ENCODE measurements around the gene FIBCD1. TPM values are rescaled to one million over a fixed set of nuclear protein-coding genes. Genes with fewer than 3 reads are reported as not detected.

Gene FIBCD1
- total RNA-seq, 1 donor from 2014 or later, result not detected

- no peak for TF ChIP-seq CTCF (IDR thresholded peaks at IDR 0.05)
- intact Hi-C loops (cut with DNase I), result no loop called here
- H3K27ac ChIP-seq, result peak overlapping the region; percentile 77 to 80
- no peak for DNase-seq (ENCODE audit: low spot score in 2 of 2)
- no peaks in the 10 kb centered on the region for H3K9me3 ChIP-seq
- H3K27me3 ChIP-seq, result no peaks in the 10 kb centered on the region
- H3K4me1 ChIP-seq, result peaks cover 17 to 45% of the 10 kb centered on the region in 2 donors
- peaks cover 37 to 46% of the 10 kb centered on the region in 2 donors for H3K36me3 ChIP-seq
- H3K4me3 ChIP-seq, result peak overlapping the region in 1 of 2 donors; percentile 26
These were observed 80.0 kb downstream of the FIBCD1 start for GRCh38 chr9:130858739-130859705.

- Histone ChIP-seq H3K27ac (peak overlapping the region; percentile 77 to 80), H3K27me3 (no peaks in the 10 kb centered on the region), H3K4me3 (peak overlapping the region in 1 of 2 donors; percentile 26), H3K9me3 (no peaks in the 10 kb centered on the region), H3K4me1 (peaks cover 17 to 42% of the 10 kb centered on the region in 2 donors), H3K36me3 (peaks cover 32 to 39% of the 10 kb centered on the region in 2 donors)
- DNase-seq (ENCODE audit: low spot score in 2 of 2), result peak; percentile 34 to 83
- TF ChIP-seq CTCF (IDR thresholded peaks at IDR 0.05), result no peak
- intact Hi-C loops (cut with DNase I), result no loop called here
These were observed 80.9 kb downstream of the FIBCD1 start for GRCh38 chr9:130857864-130858738.

- peaks cover 17 to 36% of the 10 kb centered on the region in 2 donors for H3K4me1 ChIP-seq
- H3K27me3 ChIP-seq, result no peaks in the 10 kb centered on the region
- H3K36me3 ChIP-seq, result peaks cover 28 to 33% of the 10 kb centered on the region in 2 donors
- intact Hi-C loops (cut with DNase I), result no loop called here
- H3K9me3 ChIP-seq, result no peaks in the 10 kb centered on the region
- DNase-seq (ENCODE audit: low spot score in 2 of 2), result no peak
- no peak overlapping the region for H3K27ac ChIP-seq
- TF ChIP-seq CTCF (IDR thresholded peaks at IDR 0.05), result no peak
- no peak overlapping the region for H3K4me3 ChIP-seq
These were observed 82.6 kb downstream of the FIBCD1 start for GRCh38 chr9:130856474-130856873.

- Histone ChIP-seq H3K27me3 (no peaks in the 10 kb centered on the region), H3K4me3 (no peak overlapping the region), H3K27ac (peak overlapping the region in 1 of 2 donors; percentile 40), H3K9me3 (no peaks in the 10 kb centered on the region), H3K4me1 (peaks cover 10 to 25% of the 10 kb centered on the region in 2 donors), H3K36me3 (peaks cover 28 to 33% of the 10 kb centered on the region in 2 donors)
- no peak for DNase-seq (ENCODE audit: low spot score in 2 of 2)
- TF ChIP-seq CTCF (IDR thresholded peaks at IDR 0.05), result no peak
- intact Hi-C loops (cut with DNase I), result no loop called here
These were observed 84.2 kb downstream of the FIBCD1 start for GRCh38 chr9:130854835-130855234.

GRCh38 chr9:130854092-130854491, 85.0 kb downstream of the FIBCD1 start:
- DNase-seq (ENCODE audit: low spot score in 2 of 2), result no peak
- Histone ChIP-seq H3K27me3 (no peaks in the 10 kb centered on the region), H3K36me3 (peaks cover 28 to 33% of the 10 kb centered on the region in 2 donors), H3K27ac (no peak overlapping the region), H3K4me1 (peaks cover 10 to 27% of the 10 kb centered on the region in 2 donors), H3K9me3 (no peaks in the 10 kb centered on the region), H3K4me3 (no peak overlapping the region)
- intact Hi-C loops (cut with DNase I), result no loop called here
- no peak for TF ChIP-seq CTCF (IDR thresholded peaks at IDR 0.05)
